ENCODE measurements around the gene MIB1.
"Not testable (repeated sequence)": the region's sequence is repeated elsewhere in the genome, so short reads cannot be mapped to it uniquely, and the experiment has no call there.

MIB1 gene

DNA sequence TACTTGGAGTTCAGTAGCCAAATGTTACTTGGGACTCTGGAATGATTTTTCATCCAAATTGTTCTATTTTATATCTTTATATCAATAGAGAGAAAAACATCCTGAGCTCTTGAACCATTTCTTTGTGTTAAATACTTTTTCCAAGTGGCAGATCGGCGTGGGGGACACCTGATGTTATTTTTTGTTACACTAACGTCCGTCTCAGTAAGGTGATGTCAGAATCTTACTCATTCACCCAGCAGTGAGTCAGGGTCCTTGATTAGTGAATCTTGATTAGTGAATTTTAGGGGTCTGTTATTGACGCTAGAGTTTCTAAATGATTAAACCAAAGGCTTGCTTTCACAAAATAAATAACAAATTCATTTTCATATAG is 1.7 kb downstream of the MIB1 start:
- DNase-seq (ENCODE audit: extremely low spot score, insufficient read length, low read depth): no peak
- peak; percentile 12 for FAIRE-seq

DNA sequence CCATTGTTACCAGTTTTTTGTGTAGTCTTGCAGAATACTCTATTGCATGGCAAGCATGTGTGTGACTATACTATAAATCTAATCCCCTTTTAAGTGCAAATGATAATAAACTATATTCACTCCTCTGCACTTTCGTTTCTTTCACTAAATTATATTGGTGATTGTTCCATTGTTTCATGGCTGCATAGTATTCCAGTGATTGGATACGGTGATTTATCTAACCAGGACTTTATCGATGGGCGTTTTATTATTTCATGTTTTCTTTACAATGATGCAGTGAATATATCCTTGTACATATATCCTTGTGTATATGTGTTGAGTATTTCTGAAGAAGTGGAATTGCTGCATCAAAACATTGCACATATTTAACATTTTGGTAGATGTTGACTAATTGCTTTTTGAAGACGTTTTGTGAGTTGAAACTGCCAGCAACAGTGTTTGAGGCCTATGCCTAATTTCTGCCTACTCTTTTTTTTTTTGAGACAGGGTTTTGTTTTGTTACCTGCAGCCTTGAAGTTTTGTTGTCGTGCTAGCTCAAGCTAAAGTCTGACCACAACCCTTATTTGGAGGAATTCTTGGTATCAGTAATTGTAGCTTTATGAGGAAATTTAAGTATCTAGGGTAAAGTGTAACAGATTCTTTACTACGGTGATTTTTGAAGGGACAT is 2.7 kb downstream of the MIB1 start:
- DNase-seq (ENCODE audit: extremely low spot score, insufficient read length, low read depth) (no peak), FAIRE-seq (no peak)

GRCh38 chr18:21745231-21745630 is 4.6 kb downstream of the MIB1 start:
- no peak for FAIRE-seq
- DNase-seq (ENCODE audit: extremely low spot score, insufficient read length, low read depth): no peak

DNA sequence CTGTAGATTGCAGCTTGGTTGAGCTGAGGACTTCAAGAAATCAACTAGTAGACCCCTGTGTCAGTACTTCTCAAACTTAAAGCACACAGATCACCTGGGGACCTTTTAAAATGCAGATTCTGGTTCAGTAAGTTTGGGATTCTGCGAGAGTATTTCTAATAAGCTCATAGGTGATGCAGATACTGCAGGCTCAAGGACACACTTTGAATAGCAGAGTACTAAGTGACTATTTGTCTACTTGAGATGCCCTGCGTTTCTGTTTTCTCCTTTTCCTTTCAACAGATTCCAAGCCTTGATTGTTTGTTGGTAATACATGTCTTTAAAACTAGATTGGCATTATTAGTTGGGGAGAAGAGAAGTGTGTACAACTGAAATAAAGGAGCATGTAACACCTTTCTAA is 6.7 kb downstream of the MIB1 start:
- FAIRE-seq: peak; percentile 66
- no peak for DNase-seq (ENCODE audit: extremely low spot score, insufficient read length, low read depth)

- FAIRE-seq (peak; percentile 86), DNase-seq (ENCODE audit: extremely low spot score, insufficient read length, low read depth) (no peak)
These were observed 7.4 kb downstream of the MIB1 start for GRCh38 chr18:21747764-21748693.

GRCh38 chr18:21757833-21758232 is 17.2 kb downstream of the MIB1 start:
- FAIRE-seq: no peak
- DNase-seq (ENCODE audit: extremely low spot score, insufficient read length, low read depth): no peak

DNA sequence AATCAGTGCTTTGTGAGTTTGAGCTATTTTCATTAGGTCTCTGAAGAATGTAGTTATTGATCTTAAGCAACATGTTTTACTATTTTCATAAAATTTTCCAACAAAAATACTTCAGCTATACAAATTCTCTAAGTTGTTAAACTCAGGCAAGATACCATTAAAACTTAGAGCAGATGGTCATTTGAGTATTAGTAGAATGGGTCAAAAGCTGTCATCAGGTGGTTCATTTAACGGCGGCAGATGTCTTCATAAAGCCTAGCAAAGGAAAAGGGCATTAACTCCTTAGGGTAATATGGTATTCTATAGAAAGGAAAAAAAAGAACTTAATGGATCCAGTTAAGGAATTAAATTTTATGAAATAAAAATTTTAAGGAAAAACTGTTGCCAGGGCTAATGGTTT is 19.2 kb downstream of the MIB1 start:
- DNase-seq (ENCODE audit: extremely low spot score, insufficient read length, low read depth): no peak

GRCh38 chr18:21760321-21760720 is 19.7 kb downstream of the MIB1 start:
- FAIRE-seq (no peak), DNase-seq (ENCODE audit: extremely low spot score, insufficient read length, low read depth) (no peak)

More for the DNA sequence above, 19.2 kb downstream of the MIB1 start:
- FAIRE-seq: no peak

DNA sequence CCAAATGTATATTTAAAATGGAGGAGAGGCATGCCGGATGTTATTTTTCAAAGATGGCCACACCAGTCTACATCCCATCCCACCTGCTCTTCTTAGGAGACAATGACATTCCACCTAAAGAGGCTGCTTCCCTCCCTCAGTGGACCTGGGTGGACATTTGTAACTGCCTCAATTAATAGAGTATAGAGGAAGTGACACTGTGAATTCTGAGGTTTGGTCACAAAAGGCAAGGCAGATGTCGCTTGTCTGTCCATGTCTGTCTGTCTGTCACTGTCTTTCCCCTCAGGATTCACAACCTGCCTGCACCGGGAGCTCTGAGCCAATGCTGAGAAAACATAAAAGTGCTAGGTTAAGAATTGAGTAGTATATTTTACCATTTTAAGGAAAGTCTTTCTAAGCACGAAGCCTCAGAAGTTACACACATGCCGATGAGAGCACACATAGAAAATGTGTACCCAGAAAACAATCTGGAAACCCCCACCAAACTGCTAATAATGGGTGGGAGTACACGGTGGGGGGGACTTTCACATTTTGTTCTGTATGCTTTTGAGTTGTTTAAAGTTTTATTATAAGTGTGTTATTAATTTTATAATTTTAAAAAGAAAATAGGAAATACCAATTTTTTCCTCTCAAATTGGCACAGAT is 21.0 kb downstream of the MIB1 start:
- peak; percentile 39 for FAIRE-seq
- DNase-seq (ENCODE audit: extremely low spot score, insufficient read length, low read depth): no peak

DNA sequence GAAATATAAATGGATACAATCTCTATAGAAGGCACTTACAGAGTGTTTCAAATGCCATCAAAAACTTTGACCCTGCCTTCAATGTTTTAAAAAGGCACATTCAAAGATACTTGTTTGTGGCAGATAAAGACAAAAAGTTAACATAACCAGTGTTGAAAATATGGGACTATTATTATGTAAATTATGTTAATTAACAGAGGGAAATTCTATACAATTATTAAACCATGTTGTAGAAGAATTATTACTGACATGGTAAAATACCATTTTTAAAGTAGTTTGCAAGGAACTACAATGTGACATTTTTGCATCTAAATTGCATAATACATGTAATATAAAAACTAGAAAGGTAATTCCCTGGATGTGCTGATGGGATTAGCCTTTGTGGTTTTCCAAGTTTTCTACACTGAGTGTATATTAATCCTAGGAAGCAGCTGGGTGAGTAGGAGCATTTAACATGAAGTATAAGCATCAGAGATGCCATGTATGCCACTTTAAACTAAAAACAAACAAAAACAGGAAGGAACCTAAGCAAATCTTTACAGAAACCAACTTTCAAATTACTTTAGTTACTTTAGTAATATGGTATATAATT is 21.7 kb downstream of the MIB1 start:
- FAIRE-seq (no peak), DNase-seq (ENCODE audit: extremely low spot score, insufficient read length, low read depth) (no peak)

DNA sequence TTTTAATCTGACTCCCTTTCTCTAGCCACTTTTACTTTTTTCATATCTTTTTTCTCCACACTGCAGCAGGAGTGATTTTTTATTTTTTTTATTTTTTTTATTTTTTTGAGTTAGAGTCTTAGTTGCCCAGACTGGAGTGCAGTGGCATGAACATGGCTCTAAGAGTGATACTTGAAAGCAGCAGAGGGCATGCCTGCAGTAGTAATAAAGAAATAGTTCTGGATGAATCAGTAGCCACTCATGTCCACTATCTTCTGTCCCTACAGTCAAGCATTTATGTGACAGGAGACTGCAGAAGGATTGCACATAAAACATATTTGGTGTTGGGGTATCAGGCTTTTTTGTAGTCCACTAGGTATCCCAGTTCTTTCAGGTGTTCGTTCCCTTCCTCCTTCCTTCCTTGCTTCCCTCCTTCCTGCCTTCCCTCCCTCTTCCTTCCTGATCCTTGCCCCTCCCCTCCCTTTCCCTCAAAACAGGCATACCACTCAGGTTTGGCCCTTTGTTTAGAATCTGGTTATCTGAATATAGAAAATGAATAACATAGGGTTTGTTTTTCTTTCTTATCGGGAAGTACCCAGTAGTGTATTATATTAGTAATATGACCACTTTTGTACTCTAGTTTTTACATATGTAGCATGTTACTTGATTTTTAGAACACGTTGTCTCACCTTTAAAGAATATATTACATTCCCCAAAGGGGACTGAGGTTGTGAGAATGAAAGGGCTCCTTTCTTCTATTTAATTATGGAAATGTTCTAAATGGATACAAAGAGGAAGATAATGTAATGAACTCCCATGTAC is 23.5 kb downstream of the MIB1 start:
- FAIRE-seq (no peak), DNase-seq (ENCODE audit: extremely low spot score, insufficient read length, low read depth) (no peak)

DNA sequence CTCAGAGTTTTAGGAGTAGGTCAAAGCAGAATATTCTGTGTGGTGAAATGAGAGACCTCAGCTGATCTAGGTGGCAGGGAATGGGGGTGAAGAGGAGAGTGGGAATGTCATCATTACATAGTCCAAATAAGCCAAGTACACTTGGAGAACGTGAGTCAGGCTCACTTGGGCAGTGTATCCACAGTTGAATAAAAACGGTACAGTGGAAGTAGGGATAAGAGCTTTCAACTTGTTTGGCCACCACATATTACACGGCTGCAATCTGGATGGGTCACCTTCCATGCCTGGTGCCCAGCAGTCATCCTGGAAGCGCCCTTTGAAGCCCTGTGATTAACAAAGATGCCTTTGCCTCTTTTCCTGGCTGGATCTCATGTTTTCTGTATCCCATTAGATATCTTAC is 28.6 kb downstream of the MIB1 start:
- DNase-seq (ENCODE audit: extremely low spot score, insufficient read length, low read depth) (no peak), FAIRE-seq (no peak)

- FAIRE-seq: no peak
- no peak for DNase-seq (ENCODE audit: extremely low spot score, insufficient read length, low read depth)
These were observed 34.1 kb downstream of the MIB1 start for GRCh38 chr18:21774722-21775121.

- DNase-seq (ENCODE audit: extremely low spot score, insufficient read length, low read depth) (no peak), FAIRE-seq (peak; percentile 56)
These were observed 37.2 kb downstream of the MIB1 start for GRCh38 chr18:21777814-21778213.

- DNase-seq (ENCODE audit: extremely low spot score, insufficient read length, low read depth) (no peak), FAIRE-seq (no peak)
These were observed 45.9 kb downstream of the MIB1 start for GRCh38 chr18:21786526-21786925.

DNA sequence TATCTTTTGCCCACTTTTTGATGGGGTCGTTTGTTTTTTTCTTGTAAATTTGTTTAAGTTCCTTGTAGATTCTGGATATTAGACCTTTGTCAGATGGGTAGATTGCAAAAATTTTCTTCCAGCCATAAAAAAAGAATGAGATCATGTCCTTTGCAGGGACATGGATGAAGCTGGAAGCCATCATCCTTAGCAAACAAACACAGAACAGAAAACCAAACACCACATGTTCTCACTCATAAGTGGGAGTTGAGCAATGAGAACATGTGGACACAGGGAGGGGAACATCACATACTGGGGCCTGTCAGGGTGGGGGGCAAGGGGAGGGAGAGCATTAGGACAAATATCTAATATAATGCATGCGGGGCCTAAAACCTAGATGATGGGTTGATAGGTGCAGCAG is 55.5 kb downstream of the MIB1 start:
- not testable (repeated sequence) for DNase-seq (ENCODE audit: extremely low spot score, insufficient read length, low read depth); FAIRE-seq

DNA sequence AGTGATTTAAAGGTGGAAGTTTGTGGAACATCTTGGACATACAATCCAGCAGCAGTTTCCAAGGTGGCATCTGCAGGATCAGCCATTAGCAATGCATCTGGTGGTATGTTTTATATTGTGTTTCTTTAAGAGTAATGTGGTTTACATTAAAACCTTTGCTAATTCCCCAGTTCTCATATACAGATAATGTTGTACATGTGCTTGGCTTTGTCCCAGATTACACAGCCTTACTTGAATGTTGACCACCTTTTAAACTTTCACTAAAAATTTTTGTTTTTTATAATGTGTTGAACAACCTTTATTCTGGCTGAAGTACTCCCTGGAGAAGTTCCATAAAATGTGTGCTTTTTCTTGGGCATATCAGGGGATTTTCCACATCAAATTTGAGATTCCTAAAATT is 57.5 kb downstream of the MIB1 start:
- DNase-seq (ENCODE audit: extremely low spot score, insufficient read length, low read depth) (no peak), FAIRE-seq (no peak)

DNA sequence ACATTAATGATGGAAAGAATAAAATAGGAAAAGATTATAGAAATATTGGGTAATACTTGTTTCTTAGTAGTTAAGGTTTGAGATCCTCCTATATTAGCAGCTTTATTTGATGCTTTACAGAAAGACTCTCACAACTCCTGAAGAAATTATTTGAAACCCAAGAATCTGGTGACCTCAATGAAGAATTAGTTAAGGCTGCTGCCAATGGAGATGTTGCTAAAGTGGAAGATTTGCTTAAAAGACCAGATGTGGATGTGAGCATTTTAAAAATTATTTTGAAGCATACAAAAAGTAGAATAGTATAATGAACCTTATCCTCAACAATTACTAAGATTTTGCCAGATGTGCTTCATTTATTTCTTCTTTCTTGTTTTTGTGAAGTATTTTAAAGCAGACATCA is 59.1 kb downstream of the MIB1 start:
- no peak for DNase-seq (ENCODE audit: extremely low spot score, insufficient read length, low read depth)
- no peak for FAIRE-seq

DNA sequence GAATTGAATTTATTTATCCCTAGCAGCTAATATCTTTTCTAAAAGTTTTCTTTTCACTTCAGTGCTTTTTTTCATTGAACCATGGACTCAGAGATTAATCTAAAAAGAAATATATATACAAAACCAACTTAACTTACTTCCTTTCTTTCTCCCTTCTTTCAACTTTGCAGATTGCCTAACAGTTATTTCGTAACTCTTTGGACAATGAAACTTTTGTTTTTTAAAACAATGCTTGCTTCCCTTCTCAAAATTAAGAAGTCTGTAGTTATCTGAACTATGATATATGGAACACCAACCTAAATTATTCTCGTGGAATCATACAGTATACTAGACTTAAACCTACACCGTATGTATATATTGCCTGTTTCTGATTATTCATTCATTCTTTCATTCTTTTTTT is 62.9 kb downstream of the MIB1 start:
- DNase-seq (ENCODE audit: extremely low spot score, insufficient read length, low read depth) (no peak), FAIRE-seq (no peak)

All from GM18507 (cell line).